HG03280 (cell line): Measurements from ENCODE around the gene RTN4RL1.

ENCODE experiments used
- ATAC-seq: cut with Tn5 transposase; IDR thresholded peaks from one replicate; pipeline ENCODE4 v1.9.1; 2021; ENCODE audit warnings: mild to moderate bottlenecking, moderate library complexity; ENCODE audit not compliant: unreplicated experiment

Gene RTN4RL1

DNA sequence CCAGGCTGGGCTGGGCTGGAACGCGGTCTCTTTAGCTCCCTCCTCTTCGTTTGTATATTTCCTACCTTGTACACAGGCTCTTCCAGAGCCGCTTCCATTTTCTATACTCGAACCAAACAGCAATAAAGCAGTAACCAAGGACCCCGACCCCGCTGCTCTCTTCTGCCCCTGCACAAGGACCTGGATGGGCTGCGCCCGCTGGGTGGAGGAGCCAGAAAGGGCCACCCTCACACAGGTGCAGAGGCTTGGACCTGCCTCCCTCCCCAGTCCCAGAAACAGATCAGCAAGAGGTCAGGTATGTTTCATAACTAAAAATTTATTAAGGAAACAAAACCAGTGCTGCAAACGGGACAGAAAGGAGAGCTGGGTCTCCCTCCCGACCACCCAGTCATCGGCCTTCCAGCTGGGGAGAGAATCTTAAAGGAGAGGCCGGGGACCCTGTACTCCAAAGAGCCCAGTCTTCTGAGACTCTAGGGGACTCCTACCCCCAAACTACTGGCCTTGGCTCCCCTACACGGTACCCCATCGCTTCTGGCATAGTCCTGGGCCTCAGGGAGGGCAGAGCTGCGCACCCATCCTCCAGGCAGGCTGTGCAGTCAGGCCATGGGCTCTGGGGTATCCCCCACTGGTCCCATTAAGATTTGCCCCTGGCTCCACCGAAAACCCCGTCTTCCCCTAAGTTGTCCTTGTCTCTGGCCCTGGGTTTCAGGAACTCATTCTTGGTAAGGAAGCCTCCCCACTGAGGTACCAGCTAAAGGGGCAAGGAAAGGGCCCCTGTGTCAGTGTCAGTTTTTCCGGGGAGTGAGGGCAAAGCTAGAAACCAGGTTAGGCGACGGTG, 34.6 kb upstream of the RTN4RL1 start:
- ATAC-seq: no peak

DNA sequence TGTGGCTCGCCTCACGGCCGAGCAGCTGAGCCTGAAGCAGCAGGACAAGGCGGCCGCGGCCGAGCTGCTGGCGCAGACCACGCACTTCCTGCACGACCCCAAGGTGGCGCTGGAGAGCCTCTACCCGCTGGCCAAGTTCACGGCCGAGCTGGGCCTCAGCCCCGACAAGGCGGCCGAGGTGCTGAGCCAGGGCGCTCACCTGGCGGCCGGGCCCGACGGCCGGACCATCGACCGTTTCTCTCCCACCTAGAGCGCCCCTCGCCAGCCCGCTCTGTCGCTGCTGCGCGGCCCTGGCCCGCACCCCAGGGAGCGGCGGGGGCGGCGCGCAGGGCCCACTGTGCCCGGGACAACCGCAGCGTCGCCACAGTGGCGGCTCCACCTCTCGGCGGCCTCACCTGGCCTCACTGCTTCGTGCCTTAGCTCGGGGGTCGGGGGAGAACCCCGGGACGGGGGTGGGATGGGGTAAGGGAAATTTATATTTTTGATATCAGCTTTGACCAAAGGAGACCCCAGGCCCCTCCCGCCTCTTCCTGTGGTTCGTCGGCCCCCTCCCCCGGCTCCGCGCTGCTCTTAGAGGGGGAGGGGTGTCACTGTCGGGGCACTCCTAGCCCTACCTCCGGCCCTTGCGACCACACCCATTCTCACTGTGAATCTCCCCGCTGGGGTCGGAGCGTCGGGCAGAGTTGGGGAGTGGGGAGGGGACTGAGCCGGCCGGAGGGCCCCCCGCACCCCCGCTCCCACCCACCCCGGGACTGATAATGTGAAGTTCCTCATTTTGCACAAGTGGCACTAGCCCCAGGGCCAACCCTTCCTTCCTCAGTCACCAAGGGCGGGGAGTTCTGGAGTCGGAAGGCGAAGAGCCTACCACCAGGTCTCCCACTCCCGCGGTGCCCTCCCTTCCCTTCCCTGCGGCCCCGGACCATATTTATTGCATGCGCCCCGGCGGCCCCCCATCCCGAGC, 33.7 kb upstream of the RTN4RL1 start:
- no peak for ATAC-seq

DNA sequence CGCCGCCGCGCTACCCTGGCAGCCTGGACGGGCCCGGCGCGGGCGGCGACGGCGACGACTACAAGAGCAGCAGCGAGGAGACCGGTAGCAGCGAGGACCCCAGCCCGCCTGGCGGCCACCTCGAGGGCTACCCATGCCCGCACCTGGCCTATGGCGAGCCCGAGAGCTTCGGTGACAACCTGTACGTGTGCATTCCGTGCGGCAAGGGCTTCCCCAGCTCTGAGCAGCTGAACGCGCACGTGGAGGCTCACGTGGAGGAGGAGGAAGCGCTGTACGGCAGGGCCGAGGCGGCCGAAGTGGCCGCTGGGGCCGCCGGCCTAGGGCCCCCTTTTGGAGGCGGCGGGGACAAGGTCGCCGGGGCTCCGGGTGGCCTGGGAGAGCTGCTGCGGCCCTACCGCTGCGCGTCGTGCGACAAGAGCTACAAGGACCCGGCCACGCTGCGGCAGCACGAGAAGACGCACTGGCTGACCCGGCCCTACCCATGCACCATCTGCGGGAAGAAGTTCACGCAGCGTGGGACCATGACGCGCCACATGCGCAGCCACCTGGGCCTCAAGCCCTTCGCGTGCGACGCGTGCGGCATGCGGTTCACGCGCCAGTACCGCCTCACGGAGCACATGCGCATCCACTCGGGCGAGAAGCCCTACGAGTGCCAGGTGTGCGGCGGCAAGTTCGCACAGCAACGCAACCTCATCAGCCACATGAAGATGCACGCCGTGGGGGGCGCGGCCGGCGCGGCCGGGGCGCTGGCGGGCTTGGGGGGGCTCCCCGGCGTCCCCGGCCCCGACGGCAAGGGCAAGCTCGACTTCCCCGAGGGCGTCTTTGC, 32.8 kb upstream of the RTN4RL1 start:
- ATAC-seq: no peak

DNA sequence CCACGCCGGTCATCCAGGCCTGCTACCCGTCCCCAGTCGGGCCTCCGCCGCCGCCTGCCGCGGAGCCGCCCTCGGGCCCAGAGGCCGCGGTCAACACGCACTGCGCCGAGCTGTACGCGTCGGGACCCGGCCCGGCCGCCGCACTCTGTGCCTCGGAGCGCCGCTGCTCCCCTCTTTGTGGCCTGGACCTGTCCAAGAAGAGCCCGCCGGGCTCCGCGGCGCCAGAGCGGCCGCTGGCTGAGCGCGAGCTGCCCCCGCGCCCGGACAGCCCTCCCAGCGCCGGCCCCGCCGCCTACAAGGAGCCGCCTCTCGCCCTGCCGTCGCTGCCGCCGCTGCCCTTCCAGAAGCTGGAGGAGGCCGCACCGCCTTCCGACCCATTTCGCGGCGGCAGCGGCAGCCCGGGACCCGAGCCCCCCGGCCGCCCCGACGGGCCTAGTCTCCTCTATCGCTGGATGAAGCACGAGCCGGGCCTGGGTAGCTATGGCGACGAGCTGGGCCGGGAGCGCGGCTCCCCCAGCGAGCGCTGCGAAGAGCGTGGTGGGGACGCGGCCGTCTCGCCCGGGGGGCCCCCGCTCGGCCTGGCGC, 32.1 kb upstream of the RTN4RL1 start:
- ATAC-seq: no peak

DNA sequence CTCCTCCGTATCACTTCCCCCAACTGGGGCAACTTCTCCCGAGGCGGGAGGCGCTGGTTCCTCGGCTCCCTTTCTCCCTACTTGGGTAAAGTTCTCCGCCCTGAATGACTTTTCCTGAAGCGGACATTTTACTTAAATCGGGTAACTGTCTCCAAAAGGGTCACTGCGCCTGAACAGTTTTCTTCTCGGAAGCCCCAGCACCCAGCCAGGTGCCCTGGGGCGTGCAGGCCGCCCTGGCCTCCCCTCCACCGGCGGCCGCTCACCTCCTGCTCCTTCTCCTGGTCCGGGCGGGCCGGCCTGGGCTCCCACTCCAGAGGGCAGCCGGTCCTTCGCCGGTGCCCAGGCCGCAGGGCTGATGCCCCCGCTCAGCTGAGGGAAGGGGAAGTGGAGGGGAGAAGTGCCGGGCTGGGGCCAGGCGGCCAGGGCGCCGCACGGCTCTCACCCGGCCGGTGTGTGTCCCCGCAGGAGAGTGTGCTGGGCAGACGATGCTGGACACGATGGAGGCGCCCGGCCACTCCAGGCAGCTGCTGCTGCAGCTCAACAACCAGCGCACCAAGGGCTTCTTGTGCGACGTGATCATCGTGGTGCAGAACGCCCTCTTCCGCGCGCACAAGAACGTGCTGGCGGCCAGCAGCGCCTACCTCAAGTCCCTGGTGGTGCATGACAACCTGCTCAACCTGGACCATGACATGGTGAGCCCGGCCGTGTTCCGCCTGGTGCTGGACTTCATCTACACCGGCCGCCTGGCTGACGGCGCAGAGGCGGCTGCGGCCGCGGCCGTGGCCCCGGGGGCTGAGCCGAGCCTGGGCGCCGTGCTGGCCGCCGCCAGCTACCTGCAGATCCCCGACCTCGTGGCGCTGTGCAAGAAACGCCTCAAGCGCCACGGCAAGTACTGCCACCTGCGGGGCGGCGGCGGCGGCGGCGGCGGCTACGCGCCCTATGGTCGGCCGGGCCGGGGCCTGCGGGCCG, 31.4 kb upstream of the RTN4RL1 start:
- no peak for ATAC-seq

DNA sequence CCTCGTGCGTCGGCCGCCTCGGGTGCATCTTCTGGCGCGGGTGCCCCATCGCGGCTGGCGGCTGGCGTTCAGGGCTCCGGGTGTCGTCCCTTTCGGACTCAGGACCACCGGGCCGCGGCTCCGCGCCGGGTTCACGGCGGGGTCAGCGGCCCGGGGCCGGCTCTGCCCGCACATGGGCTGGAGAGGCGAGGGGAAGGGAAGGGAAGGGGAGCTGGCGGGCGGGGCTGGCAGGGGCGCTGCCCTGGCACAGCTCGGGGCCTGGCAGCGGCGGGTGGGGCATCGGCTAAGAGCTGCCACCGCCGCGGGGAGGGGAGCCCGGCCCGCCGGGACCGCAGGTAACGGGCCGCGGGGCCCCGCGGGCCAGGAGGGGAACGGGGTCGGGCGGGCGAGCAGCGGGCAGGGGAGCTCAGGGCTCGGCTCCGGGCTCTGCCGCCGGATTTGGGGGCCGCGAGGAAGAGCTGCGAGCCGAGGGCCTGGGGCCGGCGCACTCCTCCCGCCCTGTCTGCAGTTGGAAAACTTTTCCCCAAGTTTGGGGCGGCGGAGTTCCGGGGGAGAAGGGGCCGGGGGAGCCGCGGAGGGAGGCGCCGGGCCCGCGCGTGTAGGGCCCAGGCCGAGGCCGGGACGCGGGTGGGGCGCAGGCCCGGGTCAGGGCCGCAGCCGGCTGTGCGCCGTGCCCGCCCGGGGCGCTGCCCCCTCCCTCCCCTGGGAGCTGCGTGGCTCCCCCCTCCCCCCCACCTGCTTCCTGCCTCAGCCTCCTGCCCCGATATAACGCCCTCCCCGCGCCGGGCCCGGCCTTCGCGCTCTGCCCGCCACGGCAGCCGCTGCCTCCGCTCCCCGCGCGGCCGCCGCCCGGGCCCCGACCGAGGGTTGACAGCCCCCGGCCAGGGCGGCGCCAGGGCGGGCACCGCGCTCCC, 30.4 kb upstream of the RTN4RL1 start:
- peak; percentile 7 for ATAC-seq

DNA sequence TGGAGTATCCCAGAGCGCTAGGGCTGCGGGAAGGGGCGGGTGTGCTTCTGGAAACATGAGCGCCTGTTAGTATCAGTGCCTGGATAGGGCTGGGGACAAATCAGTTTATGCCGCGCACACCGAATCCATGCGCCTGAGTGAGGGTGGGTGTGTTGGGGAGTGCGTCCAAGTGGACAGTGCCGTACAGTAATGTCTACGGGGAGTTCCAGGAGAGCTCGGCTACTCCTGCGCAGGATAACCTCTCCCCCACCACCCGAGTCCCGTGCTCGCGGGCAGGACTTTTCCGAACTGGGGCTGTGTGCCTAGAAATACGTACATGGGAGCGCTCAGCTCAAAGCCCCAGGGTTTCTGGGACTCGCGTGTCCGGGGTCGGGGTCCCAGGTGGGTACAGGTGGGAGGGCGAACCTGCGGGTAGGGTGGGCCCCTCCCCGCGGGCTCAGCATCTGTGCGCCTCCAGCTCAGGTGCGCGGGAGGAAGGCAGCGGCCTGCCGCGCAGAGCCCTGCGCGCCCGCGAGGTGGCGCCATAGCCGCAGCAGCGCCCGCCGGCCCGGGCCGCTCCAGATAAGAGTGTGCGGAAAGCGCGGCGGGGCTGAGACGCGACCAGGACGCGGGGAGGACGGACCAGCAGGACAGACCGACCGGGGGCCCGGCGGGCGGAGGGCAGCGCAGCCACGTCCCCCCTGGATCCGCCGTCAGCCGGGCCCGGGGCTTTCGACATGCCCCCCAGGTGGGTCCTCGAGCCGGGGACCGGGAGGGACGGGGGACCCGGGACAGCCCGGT, 29.6 kb upstream of the RTN4RL1 start, which contains the start of gene HIC1:
TSS of gene HIC1 (plus strand) at position 592 of the 780 bp plus-strand sequence. CDS start 1,588 bp downstream, outside the sequence.
- peak; percentile 36 for ATAC-seq

DNA sequence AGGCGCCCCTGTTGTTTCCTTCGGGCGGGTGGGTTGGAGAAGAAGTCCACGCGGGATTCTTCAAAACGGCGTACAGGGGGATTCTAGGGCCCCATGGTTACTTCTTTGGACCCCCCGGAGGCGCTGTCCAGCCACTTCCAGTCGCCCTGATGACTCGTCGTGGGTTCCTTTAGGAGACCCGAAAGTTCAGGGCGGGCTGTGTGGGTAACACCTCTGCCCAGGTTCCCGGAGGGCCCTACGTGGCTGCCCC, 29.1 kb upstream of the RTN4RL1 start:
- ATAC-seq: no peak

DNA sequence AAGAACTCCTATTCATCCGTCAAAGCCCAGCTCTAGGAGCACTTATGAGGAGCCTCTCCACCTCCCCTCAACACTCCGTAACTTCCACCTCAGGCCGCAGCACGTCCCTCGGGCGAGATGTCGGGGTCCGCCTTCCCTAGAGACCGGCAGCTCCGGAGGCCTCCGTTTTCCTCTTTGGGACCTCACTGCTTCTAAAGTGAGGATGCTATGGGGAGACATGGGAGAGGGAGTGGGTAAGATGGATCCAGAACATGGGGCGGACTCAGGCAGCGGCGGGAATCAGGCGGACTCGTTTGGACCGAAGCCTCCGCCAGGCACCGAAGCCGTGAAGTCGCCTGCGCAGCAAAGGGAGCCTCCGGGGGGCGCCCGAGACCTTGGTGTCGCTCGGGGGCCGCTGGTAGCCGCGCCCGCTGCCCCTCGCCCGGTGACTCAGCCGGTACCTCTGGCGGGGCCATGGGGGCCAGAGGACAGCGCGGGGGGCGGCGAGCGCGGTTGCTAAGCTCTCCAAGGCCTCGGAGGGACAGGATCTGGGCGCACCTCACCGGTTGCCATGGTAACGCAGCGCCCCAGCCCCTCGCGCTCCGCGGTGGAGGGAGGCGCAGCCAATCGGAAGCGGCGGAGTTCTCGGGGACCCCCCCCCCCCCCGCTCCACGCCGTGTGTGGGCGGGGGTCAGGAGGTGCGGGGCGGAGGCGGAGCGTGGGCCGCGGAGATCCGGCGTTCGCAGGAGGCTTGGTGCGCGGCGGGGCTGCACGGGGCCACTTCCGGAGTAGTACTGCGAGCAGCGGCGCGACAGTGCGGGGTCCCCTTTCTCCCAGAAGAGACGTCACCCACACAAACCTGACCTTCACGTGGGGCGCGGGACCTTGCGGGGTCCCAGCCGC, 28.5 kb upstream of the RTN4RL1 start:
- no peak for ATAC-seq

DNA sequence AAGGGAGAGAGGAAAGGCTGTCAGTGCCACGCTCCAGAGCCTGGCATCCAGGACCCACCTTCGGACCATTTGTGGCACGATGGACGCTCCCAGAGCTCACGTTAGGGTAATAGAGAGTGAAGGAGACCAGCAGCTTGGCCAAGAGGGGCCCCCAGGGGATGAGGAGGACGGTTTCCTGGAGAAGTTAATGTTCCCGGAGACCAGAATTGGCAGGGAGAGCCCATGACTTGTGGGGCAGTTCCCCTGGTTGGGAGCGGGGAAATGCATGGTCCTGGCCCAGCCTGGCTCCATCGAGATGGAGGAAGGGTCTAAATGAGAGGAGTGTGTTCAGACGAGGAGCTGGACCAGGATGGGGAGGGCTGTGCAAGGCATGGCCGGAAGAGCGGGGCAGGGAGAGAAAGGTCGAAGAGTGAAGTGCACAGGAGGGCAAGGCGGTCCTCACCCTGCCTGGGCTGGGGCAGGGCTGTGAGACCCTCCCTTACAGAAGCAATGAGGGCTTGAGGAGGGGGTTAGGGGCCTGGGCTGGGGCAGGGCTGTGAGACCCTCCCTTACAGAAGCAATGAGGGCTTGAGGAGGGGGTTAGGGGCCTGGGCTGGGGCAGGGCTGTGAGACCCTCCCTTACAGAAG, 26.9 kb upstream of the RTN4RL1 start:
- no peak for ATAC-seq

DNA sequence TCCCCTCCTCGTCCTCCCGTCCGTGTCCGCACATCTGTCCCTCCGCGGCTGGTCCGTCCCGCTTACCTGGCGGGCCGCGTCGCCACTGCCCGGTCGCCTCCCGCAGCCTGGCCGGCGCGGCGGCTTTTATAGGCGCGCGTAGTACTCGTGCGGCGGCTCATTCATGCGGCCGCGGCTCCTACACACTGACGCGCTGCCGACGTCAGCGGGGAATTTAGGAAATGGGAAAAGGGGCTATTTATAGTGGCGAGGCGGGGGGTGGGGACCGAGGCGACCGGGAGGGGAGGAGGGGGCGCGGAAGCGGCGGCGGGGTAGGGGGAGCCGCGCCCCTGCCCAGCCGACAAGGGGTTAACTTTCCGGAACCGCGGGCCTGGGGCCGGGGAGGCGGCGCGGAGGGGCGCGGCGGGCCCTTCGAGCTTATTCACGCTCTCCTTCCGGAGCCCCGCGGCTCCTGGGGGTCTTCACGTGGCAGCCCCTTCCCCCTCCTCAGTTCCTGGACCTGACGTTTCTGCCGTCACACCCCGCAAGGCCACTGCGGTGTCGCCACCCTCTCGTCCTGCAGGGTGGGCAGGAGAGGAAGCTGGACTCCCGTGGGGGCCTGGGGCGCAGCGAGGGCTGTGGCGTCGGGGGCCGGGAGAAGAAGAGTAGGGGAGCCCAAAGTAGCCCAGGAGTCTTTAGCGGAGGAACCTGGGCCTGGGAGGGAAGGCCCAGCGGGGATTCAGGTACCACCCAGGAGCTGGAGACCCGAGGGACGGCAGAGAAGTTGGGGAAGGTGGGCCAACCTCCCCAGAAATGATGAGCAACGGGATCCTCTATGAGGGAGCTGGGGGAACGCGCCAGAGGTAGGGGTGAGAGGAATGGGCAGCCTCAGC, 26.2 kb upstream of the RTN4RL1 start:
- no peak for ATAC-seq

DNA sequence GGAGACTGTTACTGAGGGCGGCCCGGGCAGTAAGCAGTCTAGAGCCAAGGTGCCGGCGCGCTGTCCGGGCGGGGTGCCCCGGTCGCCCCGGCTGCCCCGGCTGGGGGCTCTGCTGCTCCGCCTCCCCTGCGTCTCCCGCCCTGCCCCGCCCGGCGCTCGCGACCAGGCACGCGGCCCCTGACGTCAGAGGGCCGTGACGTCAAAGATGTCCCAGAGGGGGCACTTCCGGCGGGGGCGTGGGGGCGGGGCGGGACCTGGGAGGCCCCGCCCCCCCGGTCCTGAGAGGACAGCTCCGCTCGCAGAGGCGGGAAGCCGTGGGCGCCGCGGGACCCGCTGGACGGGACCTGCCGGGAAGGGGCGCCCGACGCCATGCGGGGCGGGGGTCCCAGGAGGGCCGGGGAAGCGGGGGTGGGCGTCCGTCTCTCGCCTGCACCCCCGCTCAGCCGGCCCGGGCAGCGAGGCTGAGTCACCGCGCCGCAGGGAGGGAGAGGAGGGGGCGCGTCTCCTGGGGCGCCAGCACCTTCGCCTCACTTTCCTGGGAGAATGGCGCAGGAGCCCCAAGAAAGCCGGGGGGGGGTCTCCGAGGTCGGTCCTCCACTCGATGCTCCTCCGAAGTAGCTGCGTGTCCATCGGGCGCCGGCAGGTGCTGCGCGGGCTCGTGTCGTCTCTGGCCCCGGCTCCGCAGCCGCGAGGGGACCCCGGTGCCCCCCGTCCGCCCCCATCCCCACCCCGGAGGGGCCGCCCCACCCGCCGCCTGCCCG, 25.3 kb upstream of the RTN4RL1 start:
- no peak for ATAC-seq

DNA sequence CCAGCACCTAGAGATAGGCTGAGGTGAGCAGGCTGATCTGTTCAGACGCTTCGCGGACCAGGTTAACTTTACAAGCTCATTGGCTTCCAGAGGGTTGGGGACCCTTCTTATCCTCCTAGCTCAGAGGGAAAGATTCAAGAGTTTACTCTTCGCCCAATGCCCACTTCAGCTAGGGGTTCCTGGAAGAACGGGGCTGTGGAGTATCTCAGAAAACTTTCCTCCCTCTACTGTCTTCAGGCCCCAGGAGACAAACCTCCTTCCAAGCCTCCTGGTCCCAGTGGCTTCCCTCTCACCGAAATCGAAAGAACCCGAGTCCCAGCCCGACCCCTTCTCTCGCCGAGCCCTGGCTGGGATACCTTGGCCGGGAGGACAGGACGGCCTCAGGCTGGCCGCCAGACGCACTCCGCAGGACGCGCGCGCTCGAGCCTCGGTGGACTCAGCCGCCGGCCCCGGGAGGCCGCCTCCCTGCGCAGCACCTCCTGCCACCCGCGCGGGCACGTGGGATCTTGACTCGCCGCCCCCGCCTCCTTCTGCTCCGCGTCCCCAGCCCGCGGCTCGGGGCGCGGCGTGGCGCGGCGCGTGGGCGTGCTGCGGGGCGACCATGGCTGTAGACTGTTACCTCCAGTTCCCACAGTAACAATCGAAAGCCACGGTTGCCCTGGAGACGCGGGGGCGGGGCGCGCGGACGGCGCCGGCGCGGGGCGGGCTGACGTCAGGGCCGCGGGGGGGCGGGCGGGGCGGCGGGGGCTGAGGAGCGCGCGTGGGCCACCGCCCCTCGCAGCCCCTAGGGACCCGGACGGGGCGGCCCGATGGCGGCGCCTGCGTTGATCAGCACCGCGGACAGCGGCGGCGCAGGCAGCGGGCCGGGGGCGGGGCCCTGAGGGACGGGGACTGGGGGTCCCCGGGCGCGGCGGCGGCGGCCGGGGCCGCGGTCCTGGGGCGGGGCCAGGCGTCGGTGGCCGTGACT, 24.5 kb upstream of the RTN4RL1 start:
- peak; percentile 54 for ATAC-seq

DNA sequence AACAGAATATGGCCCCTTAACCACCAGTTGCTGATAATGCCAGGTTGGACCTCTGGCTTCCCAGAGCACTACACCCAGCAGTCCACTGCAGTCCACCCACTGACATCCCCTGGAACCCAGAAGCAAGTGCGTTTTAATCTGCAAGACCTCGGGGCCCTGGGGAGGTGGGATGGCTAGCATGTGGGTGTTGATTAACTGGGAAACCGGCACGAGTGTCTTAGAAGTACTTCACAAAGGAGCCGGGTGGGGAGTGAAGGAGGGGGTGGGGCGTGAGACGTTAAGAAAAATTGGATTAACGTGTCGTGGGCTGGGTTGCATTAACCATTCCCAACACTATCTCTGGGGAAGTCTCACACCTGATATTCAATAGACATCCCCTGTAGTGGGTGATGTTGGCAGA, 23.7 kb upstream of the RTN4RL1 start:
- ATAC-seq: no peak
